Activated B cell treated with CpG ODN at 0.5 μM for 24 hours (primary cell): ENCODE results near the gene LRRC4C. TPM values are rescaled to one million over a fixed set of nuclear protein-coding genes. Genes with fewer than 3 reads are reported as not detected.

Experiments used
- ATAC-seq: fragments of 200-7000 bp; cut with Tn5 transposase; one replicate; pipeline ENCODE4 v1.10.0; 2021; ENCODE audit warnings: low read depth, mild to moderate bottlenecking, moderate library complexity
- CTCF ChIA-PET: fragments of 350-600 bp; sonication (Branson Sonifier 250); formaldehyde crosslinking; loops from one replicate; lab custom pipeline; 2021; ENCODE audit warnings: antibody characterized with exemption; lab: Charles Lee
- POLR2A ChIA-PET: fragments of 350-600 bp; sonication (Branson Sonifier 250); formaldehyde crosslinking; loops from one replicate; lab custom pipeline; 2021; ENCODE audit warnings: antibody characterized with exemption; lab: Charles Lee
- DNase-seq: peaks from one replicate; pipeline ENCODE4 v3.0.0; 2022
- H3K27ac Mint-ChIP-seq: one replicate; pipeline ENCODE4 v1.8.0; 2020; ENCODE audit warnings: mixed read lengths
- H3K27me3 Mint-ChIP-seq: one replicate; pipeline ENCODE4 v1.8.0; 2021; ENCODE audit warnings: mixed read lengths
- H3K36me3 Mint-ChIP-seq: one replicate; pipeline ENCODE4 v1.8.0; 2021; ENCODE audit warnings: low read depth, mixed read lengths
- H3K4me1 Mint-ChIP-seq: one replicate; pipeline ENCODE4 v1.8.0; 2021; ENCODE audit warnings: mixed read lengths
- H3K4me3 Mint-ChIP-seq: one replicate; pipeline ENCODE4 v1.8.0; 2020; ENCODE audit warnings: mild to moderate bottlenecking, mixed read lengths
- H3K9me3 Mint-ChIP-seq: one replicate; pipeline ENCODE4 v1.8.0; 2020; ENCODE audit warnings: mixed read lengths
- intact Hi-C: fragments of 100-400 bp; cut with micrococcal nuclease; formaldehyde crosslinking; loops from one replicate; pipeline ENCODE4 v1.15.1; 2024
- total RNA-seq: library from RNA; stranded (reverse); gene quantifications from 2 replicates; pipeline ENCODE4 v1.2.3, GENCODE V29; 2022
- TF ChIP-seq, protein P1 (sequence below): fragments of 200-600 bp; IDR thresholded peaks from one replicate; pipeline ENCODE4 v1.8.0; 2022; ENCODE audit warnings: antibody characterized with exemption, mild to moderate bottlenecking

The LRRC4C gene
- total RNA-seq, 1 donor from 2014 or later = not detected

DNA sequence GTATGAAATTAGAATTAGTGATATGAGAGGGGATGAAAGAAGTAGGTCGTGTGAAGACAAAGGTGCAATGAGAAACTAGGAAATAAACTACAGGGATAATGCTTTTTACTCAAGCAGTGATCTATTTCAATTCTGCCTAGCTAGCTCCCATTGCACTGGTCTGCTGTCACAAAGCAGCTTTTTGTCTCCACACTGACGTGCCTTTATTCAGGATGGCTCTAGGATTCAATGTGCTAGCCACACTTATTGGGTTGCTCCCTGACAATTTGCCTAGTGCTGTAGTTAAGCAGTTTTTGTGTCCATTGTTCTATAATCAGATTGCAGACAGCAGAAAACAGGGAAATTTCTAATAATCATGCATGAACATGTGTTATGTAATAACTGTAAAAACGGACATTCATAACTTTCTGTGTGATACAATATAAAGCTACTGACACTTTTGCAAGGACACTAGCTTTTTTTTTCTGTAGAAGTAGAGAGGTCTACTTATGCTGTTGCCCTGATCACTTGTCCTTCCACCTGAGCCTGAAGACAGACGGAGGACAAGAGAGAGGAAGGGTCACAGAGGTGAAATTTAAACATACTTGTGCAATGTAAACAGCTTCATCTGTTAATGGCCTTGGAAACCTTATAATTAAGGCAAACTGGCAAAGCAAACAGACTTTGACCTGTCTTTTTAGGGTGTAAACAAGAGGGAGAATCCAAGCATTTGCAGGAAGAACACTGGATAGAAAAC lies 269.6 kb downstream of the LRRC4C start:
- H3K27me3 Mint-ChIP-seq = no peaks in the 10 kb centered on the region
- H3K4me3 Mint-ChIP-seq = no peak overlapping the region
- ChIA-PET POLR2A (no interaction called here), CTCF (no interaction called here)
- TF ChIP-seq, protein P1, sequence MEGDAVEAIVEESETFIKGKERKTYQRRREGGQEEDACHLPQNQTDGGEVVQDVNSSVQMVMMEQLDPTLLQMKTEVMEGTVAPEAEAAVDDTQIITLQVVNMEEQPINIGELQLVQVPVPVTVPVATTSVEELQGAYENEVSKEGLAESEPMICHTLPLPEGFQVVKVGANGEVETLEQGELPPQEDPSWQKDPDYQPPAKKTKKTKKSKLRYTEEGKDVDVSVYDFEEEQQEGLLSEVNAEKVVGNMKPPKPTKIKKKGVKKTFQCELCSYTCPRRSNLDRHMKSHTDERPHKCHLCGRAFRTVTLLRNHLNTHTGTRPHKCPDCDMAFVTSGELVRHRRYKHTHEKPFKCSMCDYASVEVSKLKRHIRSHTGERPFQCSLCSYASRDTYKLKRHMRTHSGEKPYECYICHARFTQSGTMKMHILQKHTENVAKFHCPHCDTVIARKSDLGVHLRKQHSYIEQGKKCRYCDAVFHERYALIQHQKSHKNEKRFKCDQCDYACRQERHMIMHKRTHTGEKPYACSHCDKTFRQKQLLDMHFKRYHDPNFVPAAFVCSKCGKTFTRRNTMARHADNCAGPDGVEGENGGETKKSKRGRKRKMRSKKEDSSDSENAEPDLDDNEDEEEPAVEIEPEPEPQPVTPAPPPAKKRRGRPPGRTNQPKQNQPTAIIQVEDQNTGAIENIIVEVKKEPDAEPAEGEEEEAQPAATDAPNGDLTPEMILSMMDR = no peak
- no peak overlapping the region for H3K27ac Mint-ChIP-seq
- DNase-seq (no peak), ATAC-seq (no peak)
- H3K36me3 Mint-ChIP-seq = no peaks in the 10 kb centered on the region
- no peaks in the 10 kb centered on the region for H3K4me1 Mint-ChIP-seq
- H3K9me3 Mint-ChIP-seq = peaks cover 13% of the 10 kb centered on the region
- intact Hi-C loops = no loop called here

DNA sequence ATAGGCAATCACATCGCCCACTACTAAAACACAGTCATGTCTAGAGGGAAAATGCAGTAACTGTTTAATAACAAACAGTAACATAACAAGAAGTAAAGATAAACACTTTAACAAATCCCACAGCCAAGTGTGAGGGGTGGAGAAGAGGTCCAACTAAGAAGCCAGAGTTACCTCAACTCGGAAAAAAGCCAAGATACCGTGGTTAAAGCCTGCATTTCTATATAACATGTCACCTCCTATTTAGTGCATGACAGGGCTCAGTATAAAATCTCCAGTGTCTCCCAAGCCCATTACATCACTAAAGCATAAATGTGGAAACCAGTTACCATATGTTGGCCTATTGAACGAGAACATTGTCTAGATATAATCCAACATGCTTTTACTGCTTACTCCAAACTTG lies 281.7 kb downstream of the LRRC4C start:
- no peak overlapping the region for H3K4me3 Mint-ChIP-seq
- no peaks in the 10 kb centered on the region for H3K36me3 Mint-ChIP-seq
- no peaks in the 10 kb centered on the region for H3K4me1 Mint-ChIP-seq
- ChIA-PET POLR2A (no interaction called here), CTCF (no interaction called here)
- peaks cover 13% of the 10 kb centered on the region for H3K9me3 Mint-ChIP-seq
- TF ChIP-seq, protein P1 = no peak
- H3K27me3 Mint-ChIP-seq = no peaks in the 10 kb centered on the region
- ATAC-seq (no peak), DNase-seq (no peak)
- no peak overlapping the region for H3K27ac Mint-ChIP-seq
- intact Hi-C loops = no loop called here

DNA sequence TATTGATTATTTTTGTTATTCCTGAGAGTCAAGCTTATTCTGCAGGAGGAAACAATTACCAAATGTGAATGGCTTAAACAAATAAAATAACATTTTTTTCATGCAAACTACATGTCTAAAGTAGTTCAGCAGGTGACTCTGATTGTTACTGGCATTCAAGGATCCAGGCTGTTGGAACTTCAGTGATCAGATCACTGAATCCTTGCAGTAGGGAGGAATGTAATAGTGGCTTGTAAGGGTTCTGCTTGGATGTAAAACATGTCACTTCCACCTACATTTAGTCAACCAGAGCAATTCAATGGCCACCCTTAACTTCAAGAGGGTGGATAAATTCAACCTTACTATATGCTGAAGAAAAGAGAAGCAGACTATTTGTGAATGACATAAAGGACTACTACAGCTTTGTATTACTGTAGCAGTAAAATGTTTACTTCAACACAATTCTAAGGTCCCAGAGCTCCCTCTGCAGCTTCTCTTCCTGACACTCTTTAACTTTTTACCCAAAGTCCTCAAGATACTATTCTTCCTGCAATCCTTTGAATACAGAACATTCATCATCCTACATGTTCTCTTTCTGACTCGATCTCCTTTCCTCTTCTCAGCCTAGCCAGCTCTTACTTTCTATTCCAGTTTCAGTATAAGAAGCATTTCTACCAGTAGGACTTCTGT lies 284.0 kb downstream of the LRRC4C start:
- H3K4me3 Mint-ChIP-seq = no peak overlapping the region
- H3K36me3 Mint-ChIP-seq = no peaks in the 10 kb centered on the region
- H3K4me1 Mint-ChIP-seq = no peaks in the 10 kb centered on the region
- DNase-seq (no peak), ATAC-seq (no peak)
- ChIA-PET POLR2A (no interaction called here), CTCF (no interaction called here)
- peaks cover 8% of the 10 kb centered on the region for H3K9me3 Mint-ChIP-seq
- no peaks in the 10 kb centered on the region for H3K27me3 Mint-ChIP-seq
- intact Hi-C loops = no loop called here
- TF ChIP-seq, protein P1 = no peak
- no peak overlapping the region for H3K27ac Mint-ChIP-seq

DNA sequence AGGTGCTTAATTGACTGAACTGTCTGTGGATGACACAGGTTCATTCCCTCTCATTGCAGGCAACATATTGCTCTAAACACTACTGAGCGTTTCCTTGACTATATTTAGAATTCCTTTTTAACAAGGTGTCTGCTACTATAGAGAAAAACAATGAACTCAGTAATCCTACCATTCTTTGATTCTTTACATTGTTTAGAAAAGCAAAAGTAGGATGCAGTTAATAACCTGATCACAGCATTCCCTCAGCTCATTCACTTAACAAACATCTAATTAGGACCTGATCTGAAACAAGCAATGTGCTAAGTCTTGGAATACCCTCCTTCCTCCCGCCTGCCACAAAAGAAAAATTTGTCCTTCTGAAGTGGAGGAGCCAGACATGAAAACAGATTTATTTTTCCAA lies 313.1 kb downstream of the LRRC4C start:
- H3K27ac Mint-ChIP-seq = no peak overlapping the region
- no peaks in the 10 kb centered on the region for H3K9me3 Mint-ChIP-seq
- H3K27me3 Mint-ChIP-seq = no peaks in the 10 kb centered on the region
- ATAC-seq (no peak), DNase-seq (no peak)
- ChIA-PET CTCF (no interaction called here), POLR2A (no interaction called here)
- intact Hi-C loops = no loop called here
- H3K4me3 Mint-ChIP-seq = no peak overlapping the region
- TF ChIP-seq, protein P1 = no peak
- no peaks in the 10 kb centered on the region for H3K36me3 Mint-ChIP-seq
- no peaks in the 10 kb centered on the region for H3K4me1 Mint-ChIP-seq

DNA sequence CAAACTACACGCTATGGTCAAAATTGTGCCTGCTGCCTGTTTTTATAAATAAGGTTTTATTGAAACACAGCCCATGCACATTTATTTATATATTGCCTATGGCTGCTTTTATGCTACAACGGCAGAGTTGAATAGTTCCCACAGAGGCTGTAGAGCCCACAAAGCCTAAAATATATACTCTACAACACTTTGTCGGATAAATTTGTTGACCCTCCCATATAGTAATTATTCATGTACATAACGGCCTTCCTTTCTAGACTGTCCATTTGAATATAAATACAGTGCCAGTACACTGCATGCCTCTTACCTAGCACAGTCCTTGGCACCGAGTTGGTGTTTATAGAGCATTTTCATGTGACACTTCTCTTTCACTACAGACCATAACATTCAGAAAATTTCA lies 314.0 kb downstream of the LRRC4C start:
- H3K9me3 Mint-ChIP-seq = no peaks in the 10 kb centered on the region
- TF ChIP-seq, protein P1 = no peak
- intact Hi-C loops = no loop called here
- DNase-seq = no peak
- no peak for ATAC-seq
- no peaks in the 10 kb centered on the region for H3K4me1 Mint-ChIP-seq
- no peaks in the 10 kb centered on the region for H3K36me3 Mint-ChIP-seq
- ChIA-PET POLR2A (no interaction called here), CTCF (no interaction called here)
- H3K27ac Mint-ChIP-seq = no peak overlapping the region
- no peaks in the 10 kb centered on the region for H3K27me3 Mint-ChIP-seq
- H3K4me3 Mint-ChIP-seq = no peak overlapping the region
